Stimulated activated CD4-positive, alpha-beta T cell treated with anti-CD3 and anti-CD28 coated beads, TNF-alpha, amount 100 ng/mL, for 1 hour (primary cell): ENCODE results near the gene TEAD3.

ENCODE experiments used
- DNase-seq, 3 donors: peaks; one replicate each; pipeline ENCODE4 v3.0.0-alpha.2; 2020; ENCODE audit warnings: low read depth in 3 of 3, low spot score in 1 of 3

The TEAD3 gene

DNA sequence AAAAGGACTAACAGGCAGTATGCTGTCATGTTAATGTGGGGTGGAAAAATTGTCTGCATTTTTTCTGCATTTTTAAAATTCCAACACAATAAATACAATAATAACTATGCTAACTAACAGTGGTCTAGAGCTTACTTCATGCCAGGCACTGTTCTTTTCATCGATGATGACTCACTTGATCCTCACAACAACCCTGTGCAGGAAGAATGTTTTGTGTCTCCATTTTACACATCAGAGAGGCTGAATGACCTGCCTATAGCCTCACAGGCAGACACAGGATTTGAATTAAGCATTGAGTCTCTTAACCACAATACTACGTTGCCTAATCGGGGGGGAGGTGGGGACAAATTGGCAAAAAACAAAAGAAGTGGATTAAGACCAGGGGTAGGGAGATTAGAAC, 71.6 kb downstream of the TEAD3 start:
- no peak for DNase-seq
